GM23248 (cell line): ENCODE data around the gene C11orf97. TPM values are rescaled to one million over a fixed set of nuclear protein-coding genes. Genes with fewer than 3 reads are reported as not detected.

ENCODE experiments used
- DNase-seq: peaks from one replicate; pipeline ENCODE4 v3.0.0-alpha.2; 2015
- H2AFZ ChIP-seq: fragments of 200-600 bp; sonication (generic); 2 replicates; pipeline ENCODE4 v1.6.1; 2016; ENCODE audit warnings: antibody characterized with exemption
- H3F3A ChIP-seq: fragments of 200-600 bp; sonication (generic); 2 replicates; pipeline ENCODE4 v1.6.1; 2016; ENCODE audit warnings: mild to moderate bottlenecking, antibody characterized with exemption, mixed run types; ENCODE audit not compliant: insufficient read depth
- H3K27ac ChIP-seq: fragments of 200-600 bp; sonication (generic); 2 replicates; pipeline ENCODE4 v1.5.1; 2016; ENCODE audit warnings: mild to moderate bottlenecking
- H3K27me3 ChIP-seq: fragments of 200-600 bp; sonication (generic); replicated peaks from 2 replicates; pipeline ENCODE4 v1.6.1; 2016; ENCODE audit warnings: mild to moderate bottlenecking; ENCODE audit not compliant: insufficient read depth
- H3K36me3 ChIP-seq: fragments of 200-600 bp; sonication (generic); 2 replicates; pipeline ENCODE4 v1.6.1; 2016; ENCODE audit warnings: low read depth, mild to moderate bottlenecking
- H3K4me1 ChIP-seq: fragments of 200-600 bp; sonication (generic); 2 replicates; pipeline ENCODE4 v1.6.1; 2016; ENCODE audit warnings: mild to moderate bottlenecking; ENCODE audit not compliant: insufficient read depth
- H3K4me2 ChIP-seq: fragments of 200-600 bp; sonication (generic); one replicate; pipeline ENCODE4 v1.6.1; 2016; ENCODE audit warnings: mild to moderate bottlenecking; ENCODE audit not compliant: unreplicated experiment
- H3K4me3 ChIP-seq: fragments of 200-600 bp; sonication (generic); 2 replicates; pipeline ENCODE4 v1.5.1; 2016; ENCODE audit warnings: mild to moderate bottlenecking
- H3K79me2 ChIP-seq: fragments of 200-600 bp; sonication (generic); 2 replicates; pipeline ENCODE4 v1.6.1; 2016; ENCODE audit warnings: mild to moderate bottlenecking; ENCODE audit not compliant: insufficient read depth
- H3K9ac ChIP-seq: fragments of 200-600 bp; sonication (generic); 2 replicates; pipeline ENCODE4 v1.6.1; 2016; ENCODE audit warnings: mild to moderate bottlenecking
- H3K9me2 ChIP-seq: fragments of 200-600 bp; sonication (generic); 2 replicates; pipeline ENCODE4 v1.6.1; 2016; ENCODE audit warnings: mixed run types, mild to moderate bottlenecking, moderate library complexity; ENCODE audit not compliant: insufficient read depth
- H3K9me3 ChIP-seq: fragments of 200-600 bp; sonication (generic); one replicate; pipeline ENCODE4 v1.6.1; 2017; ENCODE audit warnings: low read depth
- H4K20me1 ChIP-seq: fragments of 200-600 bp; sonication (generic); 2 replicates; pipeline ENCODE4 v1.6.0; 2016; ENCODE audit not compliant: insufficient read depth
- EZH2 ChIP-seq: fragments of 200-600 bp; sonication (generic); IDR thresholded peaks from 2 replicates; pipeline ENCODE4 v1.6.1; 2018; ENCODE audit warnings: antibody characterized with exemption, mild to moderate bottlenecking; ENCODE audit not compliant: insufficient read depth, poor library complexity, severe bottlenecking
- EZH2phosphoT487 ChIP-seq: fragments of 200-600 bp; sonication (generic); IDR thresholded peaks from 2 replicates; pipeline ENCODE4 v1.6.1; 2018; ENCODE audit warnings: antibody characterized with exemption, moderate library complexity, mild to moderate bottlenecking, low read depth; ENCODE audit not compliant: insufficient read depth
- WGBS, 2 experiments: methylation state at CpG; one replicate each; pipeline ENCODE4 v1.1.6; 2015 to 2017; ENCODE audit warnings: low lambda C conversion rate in 2 of 2, low coverage in 1 of 2; ENCODE audit errors: missing lambda C conversion rate in 2 of 2; 5-methylcytosine and 5-hydroxymethylcytosine counted together
- in situ Hi-C: fragments of 300-500 bp; cut with MboI; formaldehyde crosslinking; loops from 2 replicates; pipeline ENCODE4 v1.15.0; 2020
- polyA plus RNA-seq: library from polyadenylated mRNA; unstranded; fragments of >200 nt; fragmentation: Nextera tagmentation; extraction: Ambion mirVana; gene quantifications from 2 replicates; pipeline ENCODE4 v1.2.1, GENCODE V29; 2016
- total RNA-seq: library from RNA; depleted of rRNA; stranded (reverse); fragments of >200 nt; shearing (Covaris generic); gene quantifications from 2 replicates; pipeline ENCODE4 v1.2.3, GENCODE V29; 2014

C11orf97 gene
- total and polyA plus RNA-seq, 2 experiments from 2014 or later: not detected

DNA sequence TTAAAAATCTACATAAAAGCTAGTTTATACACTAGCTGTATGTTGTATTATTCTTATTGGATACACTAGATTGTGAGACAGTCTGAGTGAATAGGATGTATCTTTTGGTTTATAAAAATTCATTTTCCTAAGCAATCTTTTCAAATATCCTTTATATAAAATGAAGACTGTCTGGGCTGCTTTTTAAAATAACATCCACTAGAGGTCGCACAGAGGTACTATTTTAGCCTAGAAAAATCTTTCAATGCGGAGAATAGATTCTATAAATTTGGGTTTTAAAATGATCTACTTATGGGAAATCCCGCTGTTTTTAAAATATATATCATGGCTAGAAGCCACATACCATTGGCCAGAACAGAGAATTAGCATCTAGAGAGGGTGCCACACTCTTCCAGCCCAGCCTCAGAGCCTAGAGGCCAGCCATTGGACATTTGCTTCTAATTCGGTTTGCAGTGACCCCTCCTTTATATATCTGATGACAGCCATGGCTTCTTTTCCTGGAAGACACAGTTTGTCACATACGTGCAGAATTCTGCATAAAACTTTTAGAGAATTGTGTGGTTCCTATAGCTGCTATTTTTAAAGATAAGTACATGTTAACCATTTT, 7.3 kb downstream of the C11orf97 start:
- no peaks in the 10 kb centered on the region for H3K79me2 ChIP-seq
- H3K4me3 ChIP-seq: no peak overlapping the region
- TF ChIP-seq EZH2phosphoT487 (no peak), EZH2 (no peak)
- peak overlapping the region; percentile 70 for H2AFZ ChIP-seq
- no peaks in the 10 kb centered on the region for H3K4me1 ChIP-seq
- no peaks in the 10 kb centered on the region for H3K9me3 ChIP-seq
- no peaks in the 10 kb centered on the region for H4K20me1 ChIP-seq
- in situ Hi-C loops: no loop called here
- DNase-seq: peak; percentile 69
- no peaks in the 10 kb centered on the region for H3K36me3 ChIP-seq
- no peak overlapping the region for H3K4me2 ChIP-seq
- 3 to 5% methylated on average over 5 of the region's 5 CpGs for WGBS, 2 experiments
- H3K9me2 ChIP-seq: no peaks in the 10 kb centered on the region
- H3K9ac ChIP-seq: no peak overlapping the region
- no peaks in the 10 kb centered on the region for H3K27me3 ChIP-seq
- no peak overlapping the region for H3K27ac ChIP-seq
- H3F3A ChIP-seq: no peaks in the 10 kb centered on the region

DNA sequence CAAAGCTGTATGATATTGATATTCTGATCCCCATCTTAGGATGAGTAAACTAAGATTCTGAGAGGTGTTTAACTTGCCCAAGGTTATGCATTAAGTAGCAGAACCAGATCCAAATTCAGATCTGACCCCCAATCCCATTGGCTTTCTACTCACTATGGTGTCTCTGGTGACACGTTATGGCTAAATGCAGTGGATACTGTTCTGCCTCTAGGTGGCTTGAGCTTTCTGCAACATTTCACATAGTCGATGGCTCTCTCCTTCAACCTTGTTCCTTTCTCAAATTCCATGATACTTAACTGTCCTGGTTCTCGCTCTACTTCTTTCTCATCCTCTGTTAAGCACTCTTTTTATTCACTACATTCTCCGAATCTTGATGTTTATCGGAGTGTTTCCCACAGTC, 9.4 kb downstream of the C11orf97 start:
- in situ Hi-C loops: no loop called here
- peak; percentile 70 for DNase-seq

DNA sequence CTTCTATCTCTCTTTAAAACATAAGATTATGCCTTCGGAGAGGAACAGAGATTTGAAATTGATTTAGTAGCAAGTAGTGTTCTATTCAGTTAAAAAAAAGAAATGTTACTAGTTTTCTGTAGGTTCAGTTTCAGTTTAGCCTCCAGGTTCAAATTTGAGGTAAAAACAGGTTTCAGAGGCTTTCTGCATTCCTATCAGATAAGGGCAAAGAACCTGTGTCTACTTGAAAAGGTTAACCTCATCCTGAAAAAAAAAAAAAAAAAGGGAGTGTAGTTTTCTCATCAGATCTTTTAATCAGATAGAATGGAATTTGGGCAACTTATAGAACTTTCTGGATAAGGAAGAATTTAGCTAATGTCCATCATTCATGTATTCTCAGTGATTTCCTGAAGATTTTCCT, 12.1 kb downstream of the C11orf97 start:
- 88 to 93% methylated on average over 1 of the region's 1 CpG for WGBS, 2 experiments
- TF ChIP-seq EZH2phosphoT487 (no peak), EZH2 (no peak)
- Histone ChIP-seq H3K9me2 (no peaks in the 10 kb centered on the region), H4K20me1 (no peaks in the 10 kb centered on the region), H3K27ac (no peak overlapping the region), H3K79me2 (no peaks in the 10 kb centered on the region), H3K4me2 (no peak overlapping the region), H3K27me3 (no peaks in the 10 kb centered on the region), H3K9me3 (no peaks in the 10 kb centered on the region), H3K4me1 (peaks cover 18% of the 10 kb centered on the region), H2AFZ (no peak overlapping the region), H3K36me3 (no peaks in the 10 kb centered on the region), H3F3A (peaks cover 13% of the 10 kb centered on the region; the same call in 1 of the 2 replicates), H3K9ac (no peak overlapping the region), H3K4me3 (no peak overlapping the region)
- in situ Hi-C loops: no loop called here
- DNase-seq: no peak

More for the DNA sequence above, 9.4 kb downstream of the C11orf97 start:
- Histone ChIP-seq H3K9me2 (no peaks in the 10 kb centered on the region), H3K4me1 (peaks cover 13% of the 10 kb centered on the region), H3K4me2 (no peak overlapping the region), H3F3A (peaks cover 5% of the 10 kb centered on the region; the same call in 1 of the 2 replicates), H3K4me3 (no peak overlapping the region), H3K27me3 (no peaks in the 10 kb centered on the region), H3K9ac (no peak overlapping the region), H2AFZ (peak overlapping the region; percentile 51; the same call in 1 of the 2 replicates), H3K9me3 (no peaks in the 10 kb centered on the region), H3K27ac (no peak overlapping the region), H3K36me3 (no peaks in the 10 kb centered on the region), H3K79me2 (no peaks in the 10 kb centered on the region), H4K20me1 (no peaks in the 10 kb centered on the region)
- WGBS, 2 experiments: 51 to 69% methylated on average over 4 to 5 of the region's 5 CpGs
- TF ChIP-seq EZH2phosphoT487: no peak
- no peak for TF ChIP-seq EZH2

DNA sequence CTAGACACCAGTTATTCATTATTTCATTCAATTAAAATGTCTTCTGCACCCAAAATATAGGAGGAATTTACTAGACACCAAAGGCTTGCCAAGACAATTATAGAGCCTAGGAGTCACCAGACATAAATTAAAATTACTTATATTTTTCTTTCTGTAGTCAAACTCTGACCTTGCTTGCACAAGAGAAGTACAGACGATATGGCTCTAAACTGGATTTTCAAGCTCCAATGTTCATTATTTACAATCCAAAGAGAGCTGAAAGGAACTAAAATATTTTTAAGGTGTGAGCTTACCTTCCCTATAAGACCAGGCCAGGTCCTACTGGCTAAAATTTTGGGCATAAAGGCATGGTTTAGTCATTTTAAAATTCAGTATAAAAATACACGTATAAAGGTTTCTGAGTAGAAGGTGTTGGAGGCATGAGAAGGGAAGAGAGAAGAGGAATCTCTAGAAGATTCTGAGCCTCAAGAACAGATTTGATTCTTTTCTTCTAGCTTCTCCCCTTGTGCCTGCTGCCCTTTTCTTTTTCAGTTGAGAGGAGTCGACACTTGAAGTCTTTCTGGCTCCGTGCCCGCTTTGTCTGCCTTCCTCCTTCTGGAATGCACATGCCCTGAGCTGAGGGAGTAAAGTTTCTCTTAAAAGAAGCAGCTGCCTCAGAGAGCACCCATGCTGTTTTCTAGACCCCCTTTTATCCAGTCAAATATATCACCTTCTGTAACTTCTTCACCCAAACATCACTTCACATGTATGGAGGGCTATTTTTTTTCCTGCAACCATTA, 13.5 kb downstream of the C11orf97 start:
- DNase-seq: peak; percentile 81
- 30 to 31% methylated on average over 5 of the region's 5 CpGs for WGBS, 2 experiments
- H3K4me3 ChIP-seq: no peak overlapping the region

More for the DNA sequence above, 13.5 kb downstream of the C11orf97 start:
- H3K27ac ChIP-seq: no peak overlapping the region
- H3K4me1 ChIP-seq: peaks cover 18% of the 10 kb centered on the region
- in situ Hi-C loops: no loop called here
- 0 out of 2 replicates have a peak overlapping the region, but pooled peaks have one; percentile 21 for H2AFZ ChIP-seq
- H3K9me3 ChIP-seq: no peaks in the 10 kb centered on the region
- H3K9ac ChIP-seq: no peak overlapping the region
- H3K9me2 ChIP-seq: no peaks in the 10 kb centered on the region
- H3K36me3 ChIP-seq: no peaks in the 10 kb centered on the region
- no peaks in the 10 kb centered on the region for H4K20me1 ChIP-seq
- H3K4me2 ChIP-seq: peak overlapping the region; percentile 16
- peaks cover 13% of the 10 kb centered on the region; the same call in 1 of the 2 replicates for H3F3A ChIP-seq
- no peaks in the 10 kb centered on the region for H3K27me3 ChIP-seq
- TF ChIP-seq EZH2 (no peak), EZH2phosphoT487 (no peak)
- H3K79me2 ChIP-seq: no peaks in the 10 kb centered on the region
